H9 (cell line): ENCODE measurements around the gene THSD7A. TPM values are rescaled to one million over a fixed set of nuclear protein-coding genes. Genes with fewer than 3 reads are reported as not detected.

Source experiments
- DNase-seq: peaks from one replicate; pipeline ENCODE4 v3.0.0-alpha.2; 2017
- H2AFZ ChIP-seq: one replicate; pipeline ENCODE4 v1.6.1; 2013; ENCODE audit warnings: mild to moderate bottlenecking, low read length, control low read depth, moderate library complexity
- H2AK5ac ChIP-seq: 2 replicates; pipeline ENCODE4 v1.6.1; 2013; ENCODE audit warnings: low read length, control low read depth, mixed read lengths; ENCODE audit not compliant: insufficient read length
- H2BK120ac ChIP-seq: one replicate; pipeline ENCODE4 v1.6.1; 2013; ENCODE audit warnings: low read depth, mild to moderate bottlenecking, low read length, control low read depth, inconsistent platforms; ENCODE audit not compliant: poor library complexity, severe bottlenecking
- H2BK12ac ChIP-seq: 2 replicates; pipeline ENCODE4 v1.6.1; 2013; ENCODE audit warnings: low read length, control low read depth, mixed read lengths, low read depth; ENCODE audit not compliant: insufficient read length
- H2BK15ac ChIP-seq: 2 replicates; pipeline ENCODE4 v1.6.1; 2013; ENCODE audit warnings: low read depth, low read length, control low read depth
- H2BK20ac ChIP-seq: one replicate; pipeline ENCODE4 v1.6.1; 2013; ENCODE audit warnings: low read depth, mild to moderate bottlenecking, low read length, control low read depth, inconsistent platforms; ENCODE audit not compliant: poor library complexity, severe bottlenecking
- H2BK5ac ChIP-seq: 2 replicates; pipeline ENCODE4 v1.6.1; 2013; ENCODE audit warnings: low read length, control low read depth, mixed read lengths; ENCODE audit not compliant: insufficient read length
- H3K14ac ChIP-seq: 2 replicates; pipeline ENCODE4 v1.6.1; 2013; ENCODE audit warnings: low read length, control low read depth; ENCODE audit not compliant: insufficient read depth
- H3K18ac ChIP-seq: 2 replicates; pipeline ENCODE4 v1.6.1; 2013; ENCODE audit warnings: low read depth, mild to moderate bottlenecking, mixed read lengths, low read length, control low read depth; ENCODE audit not compliant: insufficient read length
- H3K23ac ChIP-seq: 2 replicates; pipeline ENCODE4 v1.6.1; 2013; ENCODE audit warnings: low read length, control low read depth, mixed read lengths, low read depth; ENCODE audit not compliant: insufficient read length
- H3K23me2 ChIP-seq: 2 replicates; pipeline ENCODE4 v1.6.1; 2013; ENCODE audit warnings: low read depth, mild to moderate bottlenecking, mixed read lengths, low read length, control low read depth; ENCODE audit not compliant: insufficient read length, poor library complexity, severe bottlenecking
- H3K27ac ChIP-seq: 2 replicates; pipeline ENCODE4 v1.5.1; 2013; ENCODE audit warnings: low read length, control low read depth, mixed read lengths, low read depth; ENCODE audit not compliant: insufficient read length
- H3K27me3 ChIP-seq: 2 replicates; pipeline ENCODE4 v1.6.1; 2013; ENCODE audit warnings: low read length, control low read depth, inconsistent platforms; ENCODE audit not compliant: insufficient read depth
- H3K4ac ChIP-seq: 2 replicates; pipeline ENCODE4 v1.6.1; 2013; ENCODE audit warnings: low read depth, mild to moderate bottlenecking, control low read depth, inconsistent platforms, low read length, moderate library complexity
- H3K4me1 ChIP-seq: 2 replicates; pipeline ENCODE4 v1.6.1; 2013; ENCODE audit warnings: low read length, control low read depth, inconsistent platforms; ENCODE audit not compliant: insufficient read depth
- H3K4me2 ChIP-seq: 2 replicates; pipeline ENCODE4 v1.6.1; 2013; ENCODE audit warnings: low read length, control low read depth, mixed read lengths; ENCODE audit not compliant: insufficient read length, insufficient read depth
- H3K56ac ChIP-seq: 2 replicates; pipeline ENCODE4 v1.6.1; 2013; ENCODE audit warnings: low read depth, mild to moderate bottlenecking, mixed read lengths, low read length, control low read depth; ENCODE audit not compliant: insufficient read length
- H3K79me1 ChIP-seq: 2 replicates; pipeline ENCODE4 v1.6.1; 2013; ENCODE audit warnings: low read depth, mild to moderate bottlenecking, moderate library complexity, low read length, control low read depth, inconsistent platforms; ENCODE audit not compliant: insufficient read depth, poor library complexity, severe bottlenecking
- H3K79me2 ChIP-seq: 2 replicates; pipeline ENCODE4 v1.6.1; 2013; ENCODE audit warnings: low read length, control low read depth, inconsistent platforms; ENCODE audit not compliant: insufficient read depth
- H3K9ac ChIP-seq: 2 replicates; pipeline ENCODE4 v1.6.1; 2013; ENCODE audit warnings: low read length, control low read depth, mixed read lengths; ENCODE audit not compliant: insufficient read length; ENCODE audit errors: extremely low read depth
- H3K9me3 ChIP-seq: one replicate; pipeline ENCODE4 v1.6.1; 2013; ENCODE audit warnings: low read depth, low read length, inconsistent platforms; ENCODE audit not compliant: control insufficient read depth
- H3T11ph ChIP-seq: one replicate; pipeline ENCODE4 v1.6.1; 2013; ENCODE audit warnings: mild to moderate bottlenecking, low read length, control low read depth, inconsistent platforms
- H4K20me1 ChIP-seq: one replicate; pipeline ENCODE4 v1.6.1; 2013; ENCODE audit not compliant: control insufficient read depth, insufficient read length, insufficient read depth
- H4K5ac ChIP-seq: 2 replicates; pipeline ENCODE4 v1.6.1; 2013; ENCODE audit warnings: low read depth, mild to moderate bottlenecking, mixed read lengths, low read length, control low read depth; ENCODE audit not compliant: insufficient read length
- H4K8ac ChIP-seq: replicated peaks from 2 replicates; pipeline ENCODE4 v1.6.1; 2013; ENCODE audit warnings: low read length, control low read depth, mixed read lengths, low read depth; ENCODE audit not compliant: insufficient read length
- H4K91ac ChIP-seq: 2 replicates; pipeline ENCODE4 v1.6.1; 2013; ENCODE audit warnings: low read depth, mild to moderate bottlenecking, moderate library complexity, mixed read lengths, low read length, control low read depth; ENCODE audit not compliant: insufficient read length
- H3K27ac Mint-ChIP-seq, 3 experiments: 2 replicates in 2 of 3; 3 replicates in 1 of 3; pipeline ENCODE4 v1.8.0; 2020 to 2021; ENCODE audit warnings: mixed read lengths in 3 of 3, mild to moderate bottlenecking in 1 of 3, moderate library complexity in 1 of 3
- H3K27me3 Mint-ChIP-seq: 2 replicates; pipeline ENCODE4 v1.8.0; 2021; ENCODE audit warnings: low read depth, mild to moderate bottlenecking, moderate library complexity, mixed read lengths
- H3K36me3 Mint-ChIP-seq, 3 experiments: 2 replicates in 2 of 3; 3 replicates in 1 of 3; pipeline ENCODE4 v1.8.0; 2020 to 2021; ENCODE audit warnings: low read depth in 3 of 3, mixed read lengths in 3 of 3; ENCODE audit not compliant: insufficient read depth in 1 of 3
- H3K4me1 Mint-ChIP-seq, 2 experiments: 2 replicates each; pipeline ENCODE4 v1.8.0; 2020; ENCODE audit warnings: mixed read lengths in 2 of 2
- H3K4me3 Mint-ChIP-seq, 2 experiments: 2 replicates in 1 of 2; 3 replicates in 1 of 2; pipeline ENCODE4 v1.8.0; 2020 to 2021; ENCODE audit warnings: mild to moderate bottlenecking in 2 of 2, mixed read lengths in 2 of 2, moderate library complexity in 1 of 2
- H3K9me3 Mint-ChIP-seq, 2 experiments: 2 replicates in 1 of 2; 3 replicates in 1 of 2; pipeline ENCODE4 v1.8.0; 2020; ENCODE audit warnings: mild to moderate bottlenecking in 2 of 2, mixed read lengths in 2 of 2, moderate library complexity in 1 of 2
- WGBS: extraction: QIAGEN DNeasy Blood & Tissue Kit; methylation state at CpG from one replicate; pipeline ENCODE4 v1.1.7; 2013; ENCODE audit warnings: missing lambda C conversion rate, low lambda C conversion rate, mixed read lengths; ENCODE audit not compliant: insufficient read length; ENCODE audit errors: extremely low coverage; 5-methylcytosine and 5-hydroxymethylcytosine counted together
- total RNA-seq: library from RNA; stranded (reverse); gene quantifications from 2 replicates; pipeline ENCODE4 v1.2.1, GENCODE V29; 2021
- TF ChIP-seq, protein P1 (sequence below): fragments of 200-600 bp; sonication (generic); conservative IDR thresholded peaks from 3 replicates; pipeline ENCODE4 v1.8.0; 2021; ENCODE audit warnings: antibody characterized with exemption, mild to moderate bottlenecking

The THSD7A gene
- total RNA-seq, 1 experiment from 2014 or later: 0.42 TPM

DNA sequence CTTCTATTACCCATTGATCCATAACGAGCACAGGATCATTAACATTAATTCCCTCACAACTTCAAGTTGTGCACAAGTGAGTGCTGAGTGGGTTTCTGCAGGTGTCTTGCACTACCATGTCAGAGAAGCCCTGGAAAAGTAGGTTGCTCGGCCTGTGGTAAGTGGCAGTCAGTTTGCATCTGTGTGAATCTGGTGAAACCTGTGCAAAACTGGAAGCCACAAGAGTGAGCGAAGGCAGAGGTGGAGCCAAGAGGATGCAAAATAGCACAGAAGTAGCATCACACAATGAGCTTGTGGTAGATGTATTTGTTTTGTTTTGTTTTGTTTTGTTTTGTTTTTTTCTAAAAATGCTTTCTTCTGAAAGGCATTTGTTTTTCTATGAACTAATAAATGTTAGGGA is 181.5 kb downstream of the THSD7A start:
- no peaks in the 10 kb centered on the region for H3K9me3 Mint-ChIP-seq
- TF ChIP-seq, protein P1, sequence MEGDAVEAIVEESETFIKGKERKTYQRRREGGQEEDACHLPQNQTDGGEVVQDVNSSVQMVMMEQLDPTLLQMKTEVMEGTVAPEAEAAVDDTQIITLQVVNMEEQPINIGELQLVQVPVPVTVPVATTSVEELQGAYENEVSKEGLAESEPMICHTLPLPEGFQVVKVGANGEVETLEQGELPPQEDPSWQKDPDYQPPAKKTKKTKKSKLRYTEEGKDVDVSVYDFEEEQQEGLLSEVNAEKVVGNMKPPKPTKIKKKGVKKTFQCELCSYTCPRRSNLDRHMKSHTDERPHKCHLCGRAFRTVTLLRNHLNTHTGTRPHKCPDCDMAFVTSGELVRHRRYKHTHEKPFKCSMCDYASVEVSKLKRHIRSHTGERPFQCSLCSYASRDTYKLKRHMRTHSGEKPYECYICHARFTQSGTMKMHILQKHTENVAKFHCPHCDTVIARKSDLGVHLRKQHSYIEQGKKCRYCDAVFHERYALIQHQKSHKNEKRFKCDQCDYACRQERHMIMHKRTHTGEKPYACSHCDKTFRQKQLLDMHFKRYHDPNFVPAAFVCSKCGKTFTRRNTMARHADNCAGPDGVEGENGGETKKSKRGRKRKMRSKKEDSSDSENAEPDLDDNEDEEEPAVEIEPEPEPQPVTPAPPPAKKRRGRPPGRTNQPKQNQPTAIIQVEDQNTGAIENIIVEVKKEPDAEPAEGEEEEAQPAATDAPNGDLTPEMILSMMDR: no peak
- no peak overlapping the region for H4K91ac ChIP-seq
- H3K79me2 ChIP-seq: no peaks in the 10 kb centered on the region
- no peak overlapping the region for H3T11ph ChIP-seq
- H2AK5ac ChIP-seq: no peak overlapping the region
- no peak overlapping the region for H2BK20ac ChIP-seq
- H3K4me3 Mint-ChIP-seq: no peak overlapping the region
- no peak overlapping the region for H3K9ac ChIP-seq
- H3K4ac ChIP-seq: no peak overlapping the region
- no peak overlapping the region for H4K5ac ChIP-seq
- no peaks in the 10 kb centered on the region for H4K20me1 ChIP-seq
- H3K4me1 ChIP-seq: no peaks in the 10 kb centered on the region
- H3K79me1 ChIP-seq: no peaks in the 10 kb centered on the region
- no peak overlapping the region for H2BK5ac ChIP-seq
- H3K56ac ChIP-seq: no peak overlapping the region
- no peak overlapping the region for H3K27ac ChIP-seq
- no CpG with 5 or more reads among the region's 3 CpGs for WGBS
- H3K23ac ChIP-seq: no peak overlapping the region
- H3K18ac ChIP-seq: no peak overlapping the region
- no peak overlapping the region for H3K4me2 ChIP-seq
- H2BK15ac ChIP-seq: no peak overlapping the region
- DNase-seq: no peak
- no peaks in the 10 kb centered on the region for H3K4me1 Mint-ChIP-seq
- no peak overlapping the region for H2AFZ ChIP-seq
- H3K27me3 Mint-ChIP-seq: no peaks in the 10 kb centered on the region
- no peak overlapping the region for H2BK12ac ChIP-seq
- H2BK120ac ChIP-seq: no peak overlapping the region
- H4K8ac ChIP-seq: no peak overlapping the region
- H3K14ac ChIP-seq: 0 out of 2 replicates have a peak overlapping the region, but pooled peaks have one; percentile 11
- no peaks in the 10 kb centered on the region for H3K9me3 ChIP-seq
- no peak overlapping the region for H3K27ac Mint-ChIP-seq
- H3K23me2 ChIP-seq: no peaks in the 10 kb centered on the region
- H3K27me3 ChIP-seq: no peaks in the 10 kb centered on the region
- H3K36me3 Mint-ChIP-seq: no peaks in the 10 kb centered on the region
